Embryonic facial prominence (tissue), 1 donor: ENCODE results near the gene CUX1.
"Not testable (repeated sequence)": the region's sequence is repeated elsewhere in the genome, so short reads cannot be mapped to it uniquely, and the experiment has no call there.

Experiments
- DNase-seq: peaks from one replicate; pipeline ENCODE4 v3.0.0-alpha.2; 2016; ENCODE audit errors: extremely low spot score

The CUX1 gene

DNA sequence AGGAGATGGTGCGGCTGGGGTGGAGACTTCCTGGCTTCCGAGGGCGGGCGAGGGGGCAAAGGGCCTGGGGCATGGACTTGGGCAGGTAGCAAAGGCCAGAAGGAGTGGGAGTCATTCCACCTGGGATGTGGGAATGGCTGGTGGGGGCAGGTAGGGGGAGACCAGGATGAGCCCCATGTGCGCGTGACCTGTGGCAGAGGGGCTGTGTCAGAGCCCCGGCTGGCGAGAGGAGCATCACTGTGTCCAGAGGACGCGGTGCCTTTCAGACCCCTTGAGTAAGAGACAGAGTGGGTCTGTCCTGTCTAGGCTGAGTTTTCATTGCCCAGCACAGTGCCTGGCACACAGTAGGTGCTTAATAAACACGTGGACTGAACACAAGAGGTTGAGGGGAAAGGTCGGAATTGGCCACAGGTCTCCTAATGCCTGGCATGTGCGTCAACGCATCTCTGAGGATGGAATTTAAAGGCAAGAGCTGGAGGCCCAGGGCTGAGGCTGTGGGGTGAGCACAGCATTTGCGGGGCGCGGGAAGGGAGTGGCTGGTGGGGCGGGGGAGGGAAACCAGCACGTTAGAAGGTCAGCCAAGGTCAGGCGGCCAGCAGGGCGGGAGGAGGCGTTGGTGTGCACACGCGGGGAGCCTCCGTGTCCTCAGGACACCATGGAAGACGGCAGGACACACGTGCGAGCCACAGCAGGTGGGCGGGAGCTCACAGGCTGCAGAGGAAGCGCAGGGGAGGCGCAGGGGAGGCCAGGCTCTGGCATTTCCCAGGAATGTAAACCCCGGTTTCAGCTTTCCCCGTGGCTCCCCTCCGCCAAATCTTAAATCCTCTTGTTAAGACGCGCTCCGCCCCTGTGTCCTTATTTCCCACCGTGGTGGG is 51.8 kb downstream of the CUX1 start:
- DNase-seq = no peak

- DNase-seq = no peak
Observed at GRCh38 chr7:101869901-101870290, 52.5 kb downstream of the CUX1 start.

- DNase-seq = no peak
Observed at GRCh38 chr7:101870361-101871062, 53.1 kb downstream of the CUX1 start.

- no peak for DNase-seq
Observed at GRCh38 chr7:101871351-101871750, 53.9 kb downstream of the CUX1 start.

DNA sequence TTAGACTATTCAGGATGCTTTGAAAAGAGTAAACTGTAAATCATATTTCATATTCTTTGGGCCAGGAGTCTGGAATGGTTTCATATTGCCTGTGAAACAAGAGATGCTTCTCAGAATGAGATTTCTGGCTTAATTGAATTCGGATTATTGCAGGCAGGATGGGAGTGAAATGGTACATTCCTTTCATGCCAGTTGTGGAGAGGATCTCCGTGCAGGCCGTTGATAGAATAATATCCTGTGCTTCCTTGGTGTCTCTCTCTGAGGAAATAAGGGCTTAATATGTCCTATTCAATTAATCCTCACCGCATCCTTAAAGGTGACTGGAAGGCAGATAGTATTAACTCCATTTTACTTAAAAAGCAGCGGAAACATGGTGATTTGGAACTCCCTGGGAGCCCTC is 56.6 kb downstream of the CUX1 start:
- no peak for DNase-seq

DNA sequence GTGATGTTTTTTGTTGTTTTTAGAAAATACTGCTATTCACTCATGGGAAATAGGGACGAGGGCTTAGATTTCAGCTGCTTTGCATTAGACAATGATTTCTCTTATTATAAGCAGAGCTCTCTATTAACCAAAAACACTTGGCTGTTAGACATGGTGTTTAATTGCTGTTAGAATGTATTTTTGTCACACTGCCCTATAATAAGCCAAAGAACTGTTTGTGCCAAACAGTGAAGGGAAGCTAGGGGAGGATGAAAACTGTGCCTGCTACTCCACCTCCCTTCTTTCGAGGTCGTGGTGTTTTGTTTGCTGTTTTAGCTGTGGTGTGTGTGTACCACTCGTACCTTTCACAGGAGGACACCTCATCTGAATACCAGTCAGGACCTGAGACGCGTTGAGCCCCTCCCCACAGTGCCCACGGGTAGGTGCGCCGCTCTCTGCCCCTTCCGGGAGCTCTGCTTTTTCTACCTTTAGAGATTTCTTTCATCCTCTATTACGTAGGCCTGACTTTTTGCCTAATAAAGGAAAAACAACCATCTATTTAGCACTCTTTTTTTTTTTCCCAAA is 57.9 kb downstream of the CUX1 start:
- DNase-seq = no peak

GRCh38 chr7:101877882-101878591 is 60.6 kb downstream of the CUX1 start:
- DNase-seq = no peak

GRCh38 chr7:101878938-101879337 is 61.5 kb downstream of the CUX1 start:
- no peak for DNase-seq

DNA sequence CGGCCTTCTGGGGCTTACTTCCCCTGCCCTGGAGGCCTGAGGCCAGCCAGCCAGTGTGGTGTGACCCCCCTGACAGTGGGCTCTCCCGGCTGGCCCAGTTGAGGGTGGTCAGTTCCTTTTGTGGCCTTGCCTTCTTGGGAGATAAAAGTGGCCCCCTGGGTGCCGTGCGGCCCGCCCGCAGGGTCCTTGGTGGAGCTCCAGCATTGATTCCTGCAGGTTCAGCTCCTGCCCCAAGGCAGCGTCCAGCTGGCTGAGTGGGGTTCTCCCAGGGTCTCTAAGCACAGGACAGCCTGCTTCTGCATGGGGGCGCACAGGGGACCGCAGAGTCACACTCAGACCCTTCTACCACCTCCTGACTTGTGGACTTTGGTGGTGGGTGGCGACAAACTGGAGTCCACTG is 62.1 kb downstream of the CUX1 start:
- DNase-seq = no peak

GRCh38 chr7:101880282-101881054 is 63.0 kb downstream of the CUX1 start:
- DNase-seq = no peak

- DNase-seq = no peak
Observed at GRCh38 chr7:101882005-101882421, 64.6 kb downstream of the CUX1 start.

- DNase-seq = no peak
Observed at GRCh38 chr7:101882595-101883564, 65.5 kb downstream of the CUX1 start.

DNA sequence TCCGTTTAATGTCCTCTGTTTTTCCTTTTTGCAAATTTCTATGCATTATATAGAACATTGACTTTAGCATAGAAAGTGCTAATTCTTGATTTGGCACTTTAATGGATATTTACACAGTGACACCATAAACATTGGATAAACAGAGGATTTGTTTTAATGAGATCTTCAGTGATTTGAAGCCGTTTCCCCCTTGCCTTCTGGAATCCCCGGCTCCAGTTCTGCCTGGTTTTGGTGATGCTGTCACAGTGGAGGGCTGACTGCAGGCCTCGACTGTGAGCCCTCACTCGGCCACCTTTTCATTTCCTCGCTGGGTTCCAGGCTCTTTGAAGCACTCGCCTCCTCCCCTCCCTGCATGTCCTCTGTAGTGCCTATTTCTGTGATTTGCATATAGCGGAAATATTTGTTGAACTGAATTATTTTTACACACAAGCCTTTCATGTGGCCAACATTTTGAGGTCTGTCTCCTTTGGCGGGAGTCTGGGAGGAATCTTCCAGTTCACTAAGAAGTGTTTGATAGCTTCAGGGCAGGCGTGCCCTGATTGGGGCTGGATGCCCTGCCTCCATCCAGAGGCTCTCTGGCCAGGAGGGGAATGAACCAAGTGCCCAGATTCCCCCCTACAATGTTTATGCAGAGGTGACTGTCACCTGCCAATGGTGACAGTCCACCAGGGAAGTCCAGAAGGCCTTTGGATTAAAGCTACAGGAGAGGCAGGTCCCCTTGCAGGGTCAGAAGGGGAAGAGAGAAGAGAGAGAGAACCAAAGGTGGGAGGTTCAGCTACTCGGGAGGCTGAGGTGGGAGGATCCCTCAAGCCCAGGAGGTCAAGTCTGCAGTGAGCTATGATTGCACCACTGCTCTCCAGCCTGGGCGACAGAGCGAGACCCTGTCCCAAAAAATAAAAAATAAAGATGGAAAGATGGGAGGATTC is 67.5 kb downstream of the CUX1 start:
- DNase-seq = no peak

- no peak for DNase-seq
Observed at GRCh38 chr7:101885597-101885955, 68.2 kb downstream of the CUX1 start.

GRCh38 chr7:101887352-101887751 is 69.9 kb downstream of the CUX1 start:
- DNase-seq = not testable (repeated sequence)

- DNase-seq = not testable (repeated sequence)
Observed at GRCh38 chr7:101888564-101888963, 71.1 kb downstream of the CUX1 start.

- DNase-seq = no peak
Observed at GRCh38 chr7:101890749-101891523, 73.5 kb downstream of the CUX1 start.

DNA sequence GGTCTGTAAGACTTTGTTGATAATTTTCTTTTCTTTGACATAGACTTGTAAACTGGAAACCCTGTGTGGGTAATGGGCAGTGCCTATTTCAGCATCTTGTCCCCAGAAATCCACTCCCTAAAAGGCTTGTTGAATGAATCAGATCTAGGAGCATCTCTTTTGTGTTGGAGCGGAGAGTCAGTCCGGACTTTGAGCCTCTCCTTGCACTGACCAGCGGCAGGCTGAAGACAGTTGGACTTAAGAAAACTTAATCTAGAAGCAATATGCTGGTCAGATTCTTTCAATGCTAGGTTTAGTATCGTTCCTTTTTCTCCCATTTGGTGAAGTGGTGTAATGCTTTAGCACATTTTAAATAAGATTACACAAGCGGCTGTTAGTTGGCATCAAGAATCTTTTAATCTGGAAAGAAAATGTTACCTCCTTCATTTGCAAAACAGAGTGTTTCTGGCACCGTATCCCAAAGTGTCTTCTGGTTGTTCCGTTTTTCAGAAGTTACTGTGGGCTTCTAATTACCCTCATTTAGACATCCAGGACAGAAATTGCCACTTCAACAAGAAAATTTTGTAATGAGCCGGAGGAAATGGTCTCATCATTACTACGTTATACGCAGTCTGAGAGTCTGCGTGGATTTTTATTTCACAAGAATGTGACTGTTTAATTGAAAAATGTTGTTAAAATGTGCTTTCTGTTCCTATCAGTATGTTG is 74.7 kb downstream of the CUX1 start:
- no peak for DNase-seq
